GM10248 (cell line): ENCODE measurements around the gene PPP4R1.
A peak's percentile ranks its signal among the peaks of the same experiment; 100 is the strongest.

ENCODE experiments used
- CTCF ChIA-PET: fragments of 300-600 bp; sonication (Branson Sonifier 250); formaldehyde crosslinking; extraction: SDS; loops from one replicate; lab custom pipeline; 2021; ENCODE audit warnings: antibody characterized with exemption; lab: Yijun Ruan, JAX
- POLR2A ChIA-PET: fragments of 350-650 bp; sonication (Branson Sonifier 250); formaldehyde crosslinking; extraction: SDS; loops from one replicate; lab custom pipeline; 2020; ENCODE audit warnings: antibody characterized with exemption; lab: Yijun Ruan, JAX
- DNase-seq: peaks from one replicate; pipeline ENCODE4 v3.0.0; 2012; ENCODE audit errors: extremely low spot score
- TF ChIP-seq, protein P1 (sequence below): IDR thresholded peaks from 2 replicates; pipeline ENCODE4 v1.5.1; 2012; ENCODE audit warnings: mild to moderate bottlenecking, low read depth; ENCODE audit errors: extremely low read depth, missing control alignments, control extremely low read depth

The PPP4R1 gene

DNA sequence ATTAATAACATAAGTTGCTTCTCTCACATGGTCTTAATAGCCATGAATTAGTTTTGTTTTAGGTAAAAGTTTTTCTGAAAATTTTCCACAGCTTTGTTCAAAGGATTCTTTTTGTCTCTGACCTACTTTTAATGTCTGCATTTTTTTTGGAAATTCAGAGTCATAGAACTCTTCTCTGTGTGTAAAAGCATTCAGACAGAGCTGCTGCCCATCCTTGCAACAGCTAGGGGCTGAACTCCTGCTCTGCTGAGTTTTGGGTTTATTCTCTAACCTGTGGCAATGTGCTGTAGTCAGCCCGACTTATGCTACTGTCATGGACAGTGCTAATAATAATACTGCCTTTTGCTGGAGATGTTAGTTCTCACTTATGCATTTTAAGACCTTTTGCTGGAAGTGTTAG lies 95.0 kb downstream of the PPP4R1 start:
- DNase-seq = no peak
- ChIA-PET POLR2A (no interaction called here), CTCF (interaction anchor here (1.7 kb wide), 1 partner anchor 12 kb away, joined by 4 read pairs; no protein-coding TSS in a partner anchor)
- TF ChIP-seq, protein P1, sequence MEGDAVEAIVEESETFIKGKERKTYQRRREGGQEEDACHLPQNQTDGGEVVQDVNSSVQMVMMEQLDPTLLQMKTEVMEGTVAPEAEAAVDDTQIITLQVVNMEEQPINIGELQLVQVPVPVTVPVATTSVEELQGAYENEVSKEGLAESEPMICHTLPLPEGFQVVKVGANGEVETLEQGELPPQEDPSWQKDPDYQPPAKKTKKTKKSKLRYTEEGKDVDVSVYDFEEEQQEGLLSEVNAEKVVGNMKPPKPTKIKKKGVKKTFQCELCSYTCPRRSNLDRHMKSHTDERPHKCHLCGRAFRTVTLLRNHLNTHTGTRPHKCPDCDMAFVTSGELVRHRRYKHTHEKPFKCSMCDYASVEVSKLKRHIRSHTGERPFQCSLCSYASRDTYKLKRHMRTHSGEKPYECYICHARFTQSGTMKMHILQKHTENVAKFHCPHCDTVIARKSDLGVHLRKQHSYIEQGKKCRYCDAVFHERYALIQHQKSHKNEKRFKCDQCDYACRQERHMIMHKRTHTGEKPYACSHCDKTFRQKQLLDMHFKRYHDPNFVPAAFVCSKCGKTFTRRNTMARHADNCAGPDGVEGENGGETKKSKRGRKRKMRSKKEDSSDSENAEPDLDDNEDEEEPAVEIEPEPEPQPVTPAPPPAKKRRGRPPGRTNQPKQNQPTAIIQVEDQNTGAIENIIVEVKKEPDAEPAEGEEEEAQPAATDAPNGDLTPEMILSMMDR = no peak

DNA sequence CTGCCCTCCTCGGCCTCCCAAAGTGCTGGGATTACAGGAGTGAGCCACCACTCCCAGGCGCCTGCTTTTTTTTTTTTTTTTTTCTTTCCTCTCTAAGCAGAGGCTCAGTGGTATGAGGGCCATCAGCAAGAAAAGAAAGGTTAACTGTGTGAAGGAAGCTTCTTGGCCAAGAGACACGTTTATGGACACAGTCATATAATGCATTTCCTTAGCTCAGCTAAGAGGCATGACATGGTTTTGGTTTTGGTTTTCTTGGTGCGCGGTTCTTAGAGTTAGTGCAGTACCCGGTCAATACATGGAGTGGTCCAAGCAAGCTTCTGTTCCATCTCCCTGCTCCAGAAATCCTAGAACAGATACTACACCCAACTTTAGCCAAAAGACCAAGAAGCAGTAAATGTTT lies 96.5 kb downstream of the PPP4R1 start:
- no peak for DNase-seq
- POLR2A ChIA-PET = no interaction called here
- CTCF ChIA-PET = interaction anchor here (1.1 to 3.0 kb wide), 7 partner anchors 9 to 299 kb away, joined by 3 to 16 read pairs (median 3); no protein-coding TSS in a partner anchor
- TF ChIP-seq, protein P1 = no peak

DNA sequence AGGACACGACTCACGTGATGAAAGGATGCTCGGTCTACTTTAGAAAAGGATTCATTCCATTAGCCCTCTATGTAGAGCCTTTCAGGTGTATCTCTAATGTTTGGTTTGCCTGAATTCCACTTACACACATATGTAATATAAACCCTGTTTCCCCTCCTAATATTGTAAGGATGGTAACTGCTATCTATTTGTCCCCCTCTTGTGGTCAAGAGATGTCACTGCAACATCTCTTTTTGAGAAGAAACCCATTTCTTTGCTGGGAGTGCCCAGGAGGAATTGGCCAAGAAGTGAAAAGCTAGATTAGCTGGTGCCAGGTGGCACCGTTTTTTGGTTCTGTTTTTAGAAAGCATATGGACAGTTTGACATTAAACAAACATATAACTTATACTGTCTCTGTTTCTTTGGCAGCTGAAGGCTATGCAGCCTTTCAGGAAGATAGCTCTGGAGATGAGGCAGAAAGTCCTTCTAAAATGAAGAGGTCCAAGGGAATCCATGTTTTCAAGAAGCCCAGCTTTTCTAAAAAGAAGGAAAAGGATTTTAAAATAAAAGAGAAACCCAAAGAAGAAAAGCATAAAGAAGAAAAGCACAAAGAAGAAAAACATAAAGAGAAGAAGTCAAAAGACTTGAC lies 97.8 kb downstream of the PPP4R1 start:
- ChIA-PET CTCF (interaction anchor here (0.7 to 3.4 kb wide), 46 partner anchors 10 to 899 kb away, joined by 3 to 26 read pairs (median 4); partner anchors contain the start of gene TWSG1), POLR2A (no interaction called here)
- peak; percentile 58 for DNase-seq
- TF ChIP-seq, protein P1 = peak; percentile 84

DNA sequence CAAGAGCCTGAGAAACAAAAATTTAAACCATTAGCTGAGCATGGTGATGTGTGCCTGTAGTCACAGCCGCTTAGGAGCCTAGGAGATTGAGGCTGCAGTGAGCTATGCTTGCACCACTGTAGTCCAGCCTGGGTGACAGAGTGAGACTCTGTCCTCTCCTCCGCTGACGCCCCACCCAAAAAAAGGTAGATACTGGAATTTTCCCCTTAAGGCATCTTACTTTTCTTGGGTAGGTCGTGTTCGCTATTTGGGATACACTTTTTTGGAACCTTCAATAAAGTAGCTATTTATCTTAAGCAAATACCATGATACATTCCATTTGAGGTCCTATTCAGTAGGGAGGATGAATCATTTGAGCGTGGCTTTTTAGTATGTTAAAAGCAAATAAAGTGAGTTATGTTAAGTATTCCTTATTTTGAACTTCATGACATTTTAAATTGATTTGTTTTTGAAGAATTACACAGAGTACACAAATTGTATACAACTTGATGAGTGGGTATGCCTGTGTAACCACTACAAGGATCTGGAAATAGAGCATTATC lies 100.3 kb downstream of the PPP4R1 start:
- ChIA-PET POLR2A (no interaction called here), CTCF (interaction anchor here (1.0 to 3.4 kb wide), 7 partner anchors 8 to 175 kb away, joined by 3 to 26 read pairs (median 3); no protein-coding TSS in a partner anchor)
- no peak for DNase-seq

DNA sequence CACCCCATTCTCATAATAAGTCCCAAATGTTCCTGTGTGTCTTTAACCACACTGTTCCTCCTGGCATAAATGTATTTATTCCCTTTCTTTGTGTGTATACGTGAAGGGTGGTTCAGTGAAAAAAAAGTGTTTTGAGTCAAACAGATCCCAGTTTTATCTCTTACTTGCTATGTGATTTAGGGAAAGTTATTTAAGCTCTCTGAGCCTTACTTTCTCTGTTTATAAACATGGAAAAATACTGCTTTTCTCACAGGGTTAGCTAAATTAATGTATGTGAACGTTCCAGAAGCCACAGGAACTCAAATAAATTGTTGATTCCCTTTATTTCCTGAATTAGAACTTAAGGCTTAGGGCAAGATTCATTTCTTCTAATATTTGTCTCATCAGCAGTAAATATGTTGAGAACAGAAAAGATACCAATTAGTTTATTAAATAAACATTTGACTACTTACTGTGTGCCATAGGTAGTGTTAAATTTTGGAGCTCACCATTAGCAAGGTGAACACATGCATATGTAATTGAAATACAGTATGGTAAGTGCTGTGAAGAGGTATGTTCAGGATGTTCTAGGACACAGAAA lies 105.8 kb downstream of the PPP4R1 start:
- CTCF ChIA-PET = interaction anchor here (1.2 kb wide), 1 partner anchor 9 kb away, joined by 3 read pairs; no protein-coding TSS in a partner anchor
- TF ChIP-seq, protein P1 = no peak
- POLR2A ChIA-PET = no interaction called here
- no peak for DNase-seq

More for the DNA sequence above, 100.3 kb downstream of the PPP4R1 start:
- TF ChIP-seq, protein P1 = no peak

DNA sequence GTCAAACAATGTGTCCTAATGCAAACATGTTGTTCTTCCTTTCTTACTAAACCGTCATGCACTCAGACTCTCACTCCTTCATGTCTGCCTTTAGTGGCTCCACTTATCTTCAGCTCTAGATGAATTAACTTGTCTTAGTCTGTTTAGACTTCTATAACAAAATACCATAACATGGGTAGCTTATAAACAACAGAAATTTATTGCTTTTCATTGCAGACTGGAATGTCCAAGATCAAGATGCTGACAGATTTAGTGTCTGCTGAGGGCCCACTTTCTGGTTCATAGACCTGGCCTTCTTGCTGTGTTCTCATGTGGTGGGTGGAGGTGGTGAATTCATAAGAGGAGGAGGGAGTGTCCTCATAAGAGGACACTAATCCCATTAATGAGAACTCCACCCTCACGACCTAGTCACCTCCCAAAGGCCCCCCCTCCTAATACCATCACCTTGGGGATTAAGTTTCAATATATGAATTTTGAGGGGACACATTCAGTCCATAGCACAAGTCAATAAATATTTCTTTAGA lies 106.7 kb downstream of the PPP4R1 start:
- DNase-seq = no peak
- CTCF ChIA-PET = interaction anchor here (1.0 to 3.8 kb wide), 4 partner anchors 8 to 854 kb away, joined by 3 to 26 read pairs (median 5); no protein-coding TSS in a partner anchor
- POLR2A ChIA-PET = no interaction called here
- TF ChIP-seq, protein P1 = no peak
